K562 (cell line): ENCODE data around the gene LMF2. TPM values are rescaled to one million over a fixed set of nuclear protein-coding genes. Genes with fewer than 3 reads are reported as not detected.

Experiments used
- E2F3 ChIP-seq: fragments of 250-450 bp; sonication (Bioruptor Pico); IDR thresholded peaks from 2 replicates; pipeline ENCODE4 v1.4.0; 2020; ENCODE audit warnings: mild to moderate bottlenecking
- FOXJ3 ChIP-seq: sonication (generic); formaldehyde crosslinking; IDR thresholded peaks from 2 replicates; pipeline ENCODE4 v1.4.0; 2020; ENCODE audit warnings: mild to moderate bottlenecking, missing genetic modification reagents
- KDM2B ChIP-seq: fragments of 250-450 bp; sonication (Bioruptor Pico); IDR thresholded peaks from 2 replicates; pipeline ENCODE4 v1.8.0; 2021; ENCODE audit warnings: mild to moderate bottlenecking, moderate library complexity
- PHF20 ChIP-seq: fragments of 450-650 bp; IDR thresholded peaks from 2 replicates; pipeline ENCODE4 v1.6.1; 2018; ENCODE audit not compliant: partially characterized antibody
- PML ChIP-seq: IDR thresholded peaks from 2 replicates; pipeline ENCODE4 v1.6.1; 2012; ENCODE audit warnings: low read length, inconsistent platforms
- POLR3A ChIP-seq: IDR thresholded peaks from 2 replicates; pipeline ENCODE4 v1.6.1; 2011; ENCODE audit warnings: borderline replicate concordance, mild to moderate bottlenecking, moderate library complexity; ENCODE audit not compliant: insufficient read length, insufficient read depth; ENCODE audit errors: extremely low read depth
- RBM14 ChIP-seq: fragments of 200-400 bp; formaldehyde crosslinking; IDR thresholded peaks from 2 replicates; pipeline ENCODE4 v1.6.1; 2018; ENCODE audit warnings: low read depth, mild to moderate bottlenecking, low read length, moderate library complexity, borderline replicate concordance; ENCODE audit not compliant: insufficient read depth
- TAF1 ChIP-seq: IDR thresholded peaks from 2 replicates; pipeline ENCODE4 v1.6.1; 2011; ENCODE audit warnings: mild to moderate bottlenecking, low read length, moderate library complexity; ENCODE audit not compliant: insufficient read depth, control insufficient read depth, severe bottlenecking; ENCODE audit errors: extremely low read depth
- ZNF133 ChIP-seq: fragments of 250-450 bp; sonication (Bioruptor Pico); IDR thresholded peaks from 2 replicates; pipeline ENCODE4 v1.4.0; 2020; ENCODE audit warnings: mild to moderate bottlenecking
- ZNF146 ChIP-seq: IDR thresholded peaks from one replicate; pipeline ENCODE4 v1.6.1; 2018; ENCODE audit warnings: missing compliant biosample characterization; ENCODE audit not compliant: unreplicated experiment
- ZNF224 ChIP-seq: sonication (generic); formaldehyde crosslinking; IDR thresholded peaks from 2 replicates; pipeline ENCODE4 v1.8.0; 2022; ENCODE audit warnings: mild to moderate bottlenecking, missing genetic modification reagents
- ZNF23 ChIP-seq: fragments of 250-450 bp; sonication (Bioruptor Pico); IDR thresholded peaks from 2 replicates; pipeline ENCODE4 v1.4.0; 2020; ENCODE audit warnings: mild to moderate bottlenecking
- ZNF253 ChIP-seq: fragments of 250-450 bp; sonication (Bioruptor Pico); conservative IDR thresholded peaks from 2 replicates; pipeline ENCODE4 v1.6.1; 2021; ENCODE audit warnings: mild to moderate bottlenecking
- ZNF717 ChIP-seq: fragments of 250-450 bp; sonication (Bioruptor Pico); IDR thresholded peaks from 2 replicates; pipeline ENCODE4 v1.5.0; 2021
- polyA plus RNA-seq, 8 experiments: library from polyadenylated mRNA; depleted of rRNA in 4 of 8; stranded (reverse) in 5 of 8; unstranded in 3 of 8; fragments of >200 nt; fragmentation: Nextera tagmentation in 2 of 8; fragmentation: Illumina TruSeq in 1 of 8; extraction: Ambion mirVana in 2 of 8; extraction: Trizol in 1 of 8; gene quantifications; 2 replicates each; pipeline versions ENCODE4 v1.2.1 to v1.2.3, GENCODE V29; 2011 to 2014; ENCODE audit warnings: inconsistent platforms in 1 of 8, missing spikeins in 1 of 8
- total RNA-seq, 7 experiments: library from RNA; depleted of rRNA in 6 of 7; stranded (reverse); fragments of >200 nt in 6 of 7; fragmentation: Illumina TruSeq in 2 of 7; extraction: Trizol in 2 of 7; gene quantifications; 2 replicates each; pipeline versions ENCODE4 v1.2.1 to v1.2.3, GENCODE V29; 2011 to 2021; ENCODE audit warnings: low replicate concordance in 1 of 7
- TF ChIP-seq, protein P1 (sequence below): sonication (generic); formaldehyde crosslinking; IDR thresholded peaks from 2 replicates; pipeline ENCODE4 v1.8.0; 2023; ENCODE audit warnings: mild to moderate bottlenecking, missing genetic modification reagents
- TF ChIP-seq, protein P2 (sequence below): fragments of 450-650 bp; IDR thresholded peaks from 2 replicates; pipeline ENCODE4 v1.7.0; 2016; ENCODE audit warnings: borderline replicate concordance
- TF ChIP-seq, protein P3 (sequence below): sonication (generic); formaldehyde crosslinking; IDR thresholded peaks from 2 replicates; pipeline ENCODE4 v1.8.0; 2022; ENCODE audit warnings: missing genetic modification reagents, mild to moderate bottlenecking, borderline replicate concordance
- TF ChIP-seq, protein P4 (sequence below): fragments of 250-450 bp; sonication (Bioruptor Pico); IDR thresholded peaks from 2 replicates; pipeline ENCODE4 v1.4.0; 2020; ENCODE audit warnings: mild to moderate bottlenecking, moderate library complexity
- TF ChIP-seq, protein P5 (sequence below): fragments of 250-450 bp; sonication (Bioruptor Pico); IDR thresholded peaks from 2 replicates; pipeline ENCODE4 v1.6.1; 2021; ENCODE audit warnings: mild to moderate bottlenecking
- TF ChIP-seq, protein P6 (sequence below): sonication (generic); formaldehyde crosslinking; IDR thresholded peaks from 2 replicates; pipeline ENCODE4 v1.8.0; 2022; ENCODE audit warnings: mild to moderate bottlenecking, missing genetic modification reagents

LMF2 gene
- total and polyA plus RNA-seq, 9 of the 15 experiments (the other 6 are each of a cell fraction or from before 2014, with no cell fraction given), result 0.08 to 37.1 (median 7.6) TPM

DNA sequence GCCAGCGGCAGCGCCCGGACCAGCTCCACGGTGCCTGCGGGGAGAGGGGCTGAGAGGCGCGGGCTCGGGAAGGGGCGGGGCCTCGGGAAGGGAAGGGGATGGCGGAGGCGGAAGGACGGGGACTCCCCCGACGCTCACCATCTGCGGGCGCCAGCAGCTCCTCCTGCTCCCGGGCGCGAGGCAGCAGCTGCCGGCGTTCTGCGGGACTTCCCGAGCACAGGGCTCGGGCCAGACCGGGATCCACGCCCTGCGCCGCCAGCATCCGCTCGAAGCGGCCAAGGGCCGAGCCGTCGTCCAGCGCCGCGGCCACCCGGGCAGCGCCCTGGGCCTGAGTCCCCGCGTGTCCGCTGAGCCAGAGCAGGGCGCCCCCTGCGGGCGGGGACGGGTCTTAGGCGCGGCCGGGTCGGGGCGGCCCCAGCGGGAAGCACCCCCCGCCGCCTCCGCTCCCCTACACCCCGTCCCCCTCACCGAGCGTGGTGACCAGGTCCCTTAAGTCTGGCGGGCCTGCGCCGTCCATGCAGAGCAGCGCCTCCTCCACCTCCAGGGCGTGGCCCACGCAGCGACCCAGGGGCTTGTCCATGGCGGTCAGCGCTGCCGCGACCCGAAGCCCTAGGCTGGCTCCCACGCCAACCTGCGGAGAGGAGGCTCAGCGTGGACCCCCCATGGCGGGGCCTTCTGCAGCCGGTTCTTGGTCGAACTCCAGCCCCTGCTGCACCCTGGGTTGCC is 18.8 kb upstream of the LMF2 start (continued):
- TF ChIP-seq POLR3A (no peak), ZNF224 (no peak), PML (no peak), ZNF717 (CRISPR knock-in tag) (no peak), PHF20 (no peak), KDM2B (CRISPR knock-in tag) (no peak), E2F3 (CRISPR knock-in tag) (0 out of 2 replicates have a peak, but pooled peaks have one; percentile 39), RBM14 (no peak), ZNF253 (CRISPR knock-in tag) (no peak), ZNF23 (CRISPR knock-in tag) (no peak), TAF1 (no peak), ZNF133 (CRISPR knock-in tag) (no peak), FOXJ3 (CRISPR knock-in tag) (no peak), ZNF146 (CRISPR knock-in tag) (peak; percentile 25)
- TF ChIP-seq, protein P1, sequence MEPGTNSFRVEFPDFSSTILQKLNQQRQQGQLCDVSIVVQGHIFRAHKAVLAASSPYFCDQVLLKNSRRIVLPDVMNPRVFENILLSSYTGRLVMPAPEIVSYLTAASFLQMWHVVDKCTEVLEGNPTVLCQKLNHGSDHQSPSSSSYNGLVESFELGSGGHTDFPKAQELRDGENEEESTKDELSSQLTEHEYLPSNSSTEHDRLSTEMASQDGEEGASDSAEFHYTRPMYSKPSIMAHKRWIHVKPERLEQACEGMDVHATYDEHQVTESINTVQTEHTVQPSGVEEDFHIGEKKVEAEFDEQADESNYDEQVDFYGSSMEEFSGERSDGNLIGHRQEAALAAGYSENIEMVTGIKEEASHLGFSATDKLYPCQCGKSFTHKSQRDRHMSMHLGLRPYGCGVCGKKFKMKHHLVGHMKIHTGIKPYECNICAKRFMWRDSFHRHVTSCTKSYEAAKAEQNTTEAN, result no peak
- TF ChIP-seq, protein P2, sequence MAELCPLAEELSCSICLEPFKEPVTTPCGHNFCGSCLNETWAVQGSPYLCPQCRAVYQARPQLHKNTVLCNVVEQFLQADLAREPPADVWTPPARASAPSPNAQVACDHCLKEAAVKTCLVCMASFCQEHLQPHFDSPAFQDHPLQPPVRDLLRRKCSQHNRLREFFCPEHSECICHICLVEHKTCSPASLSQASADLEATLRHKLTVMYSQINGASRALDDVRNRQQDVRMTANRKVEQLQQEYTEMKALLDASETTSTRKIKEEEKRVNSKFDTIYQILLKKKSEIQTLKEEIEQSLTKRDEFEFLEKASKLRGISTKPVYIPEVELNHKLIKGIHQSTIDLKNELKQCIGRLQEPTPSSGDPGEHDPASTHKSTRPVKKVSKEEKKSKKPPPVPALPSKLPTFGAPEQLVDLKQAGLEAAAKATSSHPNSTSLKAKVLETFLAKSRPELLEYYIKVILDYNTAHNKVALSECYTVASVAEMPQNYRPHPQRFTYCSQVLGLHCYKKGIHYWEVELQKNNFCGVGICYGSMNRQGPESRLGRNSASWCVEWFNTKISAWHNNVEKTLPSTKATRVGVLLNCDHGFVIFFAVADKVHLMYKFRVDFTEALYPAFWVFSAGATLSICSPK, result no peak
- TF ChIP-seq, protein P3, sequence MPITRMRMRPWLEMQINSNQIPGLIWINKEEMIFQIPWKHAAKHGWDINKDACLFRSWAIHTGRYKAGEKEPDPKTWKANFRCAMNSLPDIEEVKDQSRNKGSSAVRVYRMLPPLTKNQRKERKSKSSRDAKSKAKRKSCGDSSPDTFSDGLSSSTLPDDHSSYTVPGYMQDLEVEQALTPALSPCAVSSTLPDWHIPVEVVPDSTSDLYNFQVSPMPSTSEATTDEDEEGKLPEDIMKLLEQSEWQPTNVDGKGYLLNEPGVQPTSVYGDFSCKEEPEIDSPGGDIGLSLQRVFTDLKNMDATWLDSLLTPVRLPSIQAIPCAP (CRISPR knock-in tag), result no peak
- TF ChIP-seq, protein P4, sequence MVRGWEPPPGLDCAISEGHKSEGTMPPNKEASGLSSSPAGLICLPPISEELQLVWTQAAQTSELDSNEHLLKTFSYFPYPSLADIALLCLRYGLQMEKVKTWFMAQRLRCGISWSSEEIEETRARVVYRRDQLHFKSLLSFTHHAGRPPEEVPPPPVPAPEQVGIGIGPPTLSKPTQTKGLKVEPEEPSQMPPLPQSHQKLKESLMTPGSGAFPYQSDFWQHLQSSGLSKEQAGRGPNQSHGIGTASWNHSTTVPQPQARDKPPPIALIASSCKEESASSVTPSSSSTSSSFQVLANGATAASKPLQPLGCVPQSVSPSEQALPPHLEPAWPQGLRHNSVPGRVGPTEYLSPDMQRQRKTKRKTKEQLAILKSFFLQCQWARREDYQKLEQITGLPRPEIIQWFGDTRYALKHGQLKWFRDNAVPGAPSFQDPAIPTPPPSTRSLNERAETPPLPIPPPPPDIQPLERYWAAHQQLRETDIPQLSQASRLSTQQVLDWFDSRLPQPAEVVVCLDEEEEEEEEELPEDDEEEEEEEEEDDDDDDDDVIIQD, result no peak
- TF ChIP-seq, protein P5, sequence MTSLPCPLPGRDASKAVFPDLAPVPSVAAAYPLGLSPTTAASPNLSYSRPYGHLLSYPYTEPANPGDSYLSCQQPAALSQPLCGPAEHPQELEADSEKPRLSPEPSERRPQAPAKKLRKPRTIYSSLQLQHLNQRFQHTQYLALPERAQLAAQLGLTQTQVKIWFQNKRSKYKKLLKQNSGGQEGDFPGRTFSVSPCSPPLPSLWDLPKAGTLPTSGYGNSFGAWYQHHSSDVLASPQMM (CRISPR knock-in tag), result no peak
- TF ChIP-seq, protein P6, sequence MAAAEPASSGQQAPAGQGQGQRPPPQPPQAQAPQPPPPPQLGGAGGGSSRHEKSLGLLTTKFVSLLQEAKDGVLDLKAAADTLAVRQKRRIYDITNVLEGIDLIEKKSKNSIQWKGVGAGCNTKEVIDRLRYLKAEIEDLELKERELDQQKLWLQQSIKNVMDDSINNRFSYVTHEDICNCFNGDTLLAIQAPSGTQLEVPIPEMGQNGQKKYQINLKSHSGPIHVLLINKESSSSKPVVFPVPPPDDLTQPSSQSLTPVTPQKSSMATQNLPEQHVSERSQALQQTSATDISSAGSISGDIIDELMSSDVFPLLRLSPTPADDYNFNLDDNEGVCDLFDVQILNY (CRISPR knock-in tag), result no peak
